ENCODE results near the gene BACE1-AS.

- TF ChIP-seq CTCF (IDR thresholded peaks at IDR 0.05; ENCODE audit: insufficient read depth, low read depth, low read length) (no peak), EZH2 (IDR thresholded peaks at IDR 0.05; ENCODE audit: insufficient read depth, low read length) (no peak)
These were observed 27.6 kb downstream of the BACE1-AS start for GRCh38 chr11:117318738-117319137.

Measured in astrocyte (in vitro differentiated cells and primary cell).